K562 (cell line): Measurements from ENCODE around the gene FAM117A. TPM values are rescaled to one million over a fixed set of nuclear protein-coding genes. Genes with fewer than 3 reads are reported as not detected.
A peak's percentile ranks its signal among the peaks of the same experiment; 100 is the strongest.

Experiments
- ARHGAP35 ChIP-seq: fragments of 450-650 bp; IDR thresholded peaks from 2 replicates; pipeline ENCODE4 v1.6.1; 2018; ENCODE audit not compliant: partially characterized antibody
- ARID1B ChIP-seq: fragments of 450-650 bp; IDR thresholded peaks from 2 replicates; pipeline ENCODE4 v1.6.1; 2016; ENCODE audit warnings: antibody characterized with exemption, mild to moderate bottlenecking, inconsistent platforms
- ATF1 ChIP-seq, 2 experiments: fragments of 450-650 bp in 1 of 2; IDR thresholded peaks; 2 replicates each; pipeline ENCODE4 v1.6.1; 2016; ENCODE audit warnings: missing compliant biosample characterization in 1 of 2, missing genetic modification characterization in 1 of 2
- CHCHD3 ChIP-seq: fragments of 250-450 bp; sonication (Bioruptor Pico); IDR thresholded peaks from 2 replicates; pipeline ENCODE4 v2.1.2; 2022; ENCODE audit warnings: mild to moderate bottlenecking
- CREB3L1 ChIP-seq: fragments of 450-650 bp; IDR thresholded peaks from 2 replicates; pipeline ENCODE4 v1.6.1; 2014; ENCODE audit warnings: low read depth, mild to moderate bottlenecking, moderate library complexity, borderline replicate concordance
- FIP1L1 ChIP-seq: fragments of 200-400 bp; formaldehyde crosslinking; IDR thresholded peaks from 2 replicates; pipeline ENCODE4 v1.6.1; 2018; ENCODE audit warnings: mild to moderate bottlenecking, low read depth, low read length; ENCODE audit not compliant: poor library complexity, severe bottlenecking
- FOXJ3 ChIP-seq: sonication (generic); formaldehyde crosslinking; IDR thresholded peaks from 2 replicates; pipeline ENCODE4 v1.4.0; 2020; ENCODE audit warnings: mild to moderate bottlenecking, missing genetic modification reagents
- GATAD2B ChIP-seq: fragments of 450-650 bp; IDR thresholded peaks from 2 replicates; pipeline ENCODE4 v1.6.1; 2017; ENCODE audit warnings: mild to moderate bottlenecking, borderline replicate concordance
- GTF2B ChIP-seq: IDR thresholded peaks from 2 replicates; pipeline ENCODE4 v1.6.1; 2011; ENCODE audit not compliant: insufficient read length; ENCODE audit errors: extremely low read depth
- HMBOX1 ChIP-seq: sonication (generic); IDR thresholded peaks from 2 replicates; pipeline ENCODE4 v1.6.1; 2016
- MAFK ChIP-seq: IDR thresholded peaks from 2 replicates; pipeline ENCODE4 v1.6.1; 2011; ENCODE audit warnings: low read length, improper control_type of control experiment
- MCM7 ChIP-seq, 2 experiments: fragments of 450-650 bp; IDR thresholded peaks; 2 replicates each; pipeline ENCODE4 v1.6.1; 2016 to 2018
- MIER1 ChIP-seq: fragments of 450-650 bp; IDR thresholded peaks from 2 replicates; pipeline ENCODE4 v1.6.1; 2016; ENCODE audit warnings: antibody characterized with exemption, mild to moderate bottlenecking, low read depth
- NCOR1 ChIP-seq: fragments of 450-650 bp; IDR thresholded peaks from 2 replicates; pipeline ENCODE4 v1.6.1; 2016; ENCODE audit warnings: mild to moderate bottlenecking, moderate library complexity
- POLR3G ChIP-seq: IDR thresholded peaks from 2 replicates; pipeline ENCODE4 v1.6.1; 2011; ENCODE audit not compliant: insufficient read length, insufficient replicate concordance; ENCODE audit errors: extremely low read depth
- RFX7 ChIP-seq: fragments of 250-450 bp; sonication (Bioruptor Pico); IDR thresholded peaks from 2 replicates; pipeline ENCODE4 v1.5.1; 2021; ENCODE audit warnings: mild to moderate bottlenecking
- RUNX1 ChIP-seq: sonication (generic); IDR thresholded peaks from 2 replicates; pipeline ENCODE4 v1.6.1; 2016; ENCODE audit warnings: antibody characterized with exemption, low read depth
- SMARCA5 ChIP-seq: fragments of 450-650 bp; IDR thresholded peaks from 2 replicates; pipeline ENCODE4 v1.6.1; 2016
- TAF1 ChIP-seq: IDR thresholded peaks from 2 replicates; pipeline ENCODE4 v1.6.1; 2011; ENCODE audit warnings: mild to moderate bottlenecking, low read length, moderate library complexity; ENCODE audit not compliant: insufficient read depth, control insufficient read depth, severe bottlenecking; ENCODE audit errors: extremely low read depth
- TCF3 ChIP-seq: sonication (generic); formaldehyde crosslinking; IDR thresholded peaks from 2 replicates; pipeline ENCODE4 v1.4.0; 2020; ENCODE audit warnings: mild to moderate bottlenecking, missing genetic modification reagents
- ZBTB33 ChIP-seq: sonication (generic); formaldehyde crosslinking; IDR thresholded peaks from 2 replicates; pipeline ENCODE4 v1.8.1; 2023; ENCODE audit warnings: mild to moderate bottlenecking, missing genetic modification reagents
- ZEB2 ChIP-seq: fragments of 450-650 bp; IDR thresholded peaks from 2 replicates; pipeline ENCODE4 v1.6.1; 2016
- ZFX ChIP-seq: sonication (generic); formaldehyde crosslinking; IDR thresholded peaks from 2 replicates; pipeline ENCODE4 v1.8.0; 2022; ENCODE audit warnings: mild to moderate bottlenecking, missing genetic modification reagents, moderate library complexity
- ZNF165 ChIP-seq: fragments of 250-450 bp; sonication (Bioruptor Pico); IDR thresholded peaks from 2 replicates; pipeline ENCODE4 v1.4.0; 2020; ENCODE audit warnings: borderline replicate concordance
- ZNF436 ChIP-seq: fragments of 250-450, 450-650 bp; sonication (Bioruptor Pico); formaldehyde crosslinking; IDR thresholded peaks from 2 replicates; pipeline ENCODE4 v1.7.0; 2020; ENCODE audit warnings: mild to moderate bottlenecking
- ZNF717 ChIP-seq: fragments of 250-450 bp; sonication (Bioruptor Pico); IDR thresholded peaks from 2 replicates; pipeline ENCODE4 v1.5.0; 2021
- ZNF76 ChIP-seq: fragments of 250-450 bp; sonication (Bioruptor Pico); IDR thresholded peaks from 2 replicates; pipeline ENCODE4 v1.4.0; 2020; ENCODE audit warnings: mild to moderate bottlenecking, moderate library complexity, borderline replicate concordance
- polyA plus RNA-seq, 8 experiments: library from polyadenylated mRNA; depleted of rRNA in 4 of 8; stranded (reverse) in 5 of 8; unstranded in 3 of 8; fragments of >200 nt; fragmentation: Nextera tagmentation in 2 of 8; fragmentation: Illumina TruSeq in 1 of 8; extraction: Ambion mirVana in 2 of 8; extraction: Trizol in 1 of 8; gene quantifications; 2 replicates each; pipeline versions ENCODE4 v1.2.1 to v1.2.3, GENCODE V29; 2011 to 2014; ENCODE audit warnings: inconsistent platforms in 1 of 8, missing spikeins in 1 of 8
- total RNA-seq, 7 experiments: library from RNA; depleted of rRNA in 6 of 7; stranded (reverse); fragments of >200 nt in 6 of 7; fragmentation: Illumina TruSeq in 2 of 7; extraction: Trizol in 2 of 7; gene quantifications; 2 replicates each; pipeline versions ENCODE4 v1.2.1 to v1.2.3, GENCODE V29; 2011 to 2021; ENCODE audit warnings: low replicate concordance in 1 of 7

FAM117A gene
- total and polyA plus RNA-seq, 9 of the 15 experiments (the other 6 are each of a cell fraction or from before 2014, with no cell fraction given): 3.1 to 79.7 (median 36.6) TPM

GRCh38 chr17:49760932-49761558 lies 2.9 kb downstream of the FAM117A start (continued):
- no peak for TF ChIP-seq POLR3G
- no peak for TF ChIP-seq MAFK
- TF ChIP-seq ARID1B: peak; percentile 91
- 0 out of 2 replicates have a peak, but pooled peaks have one; percentile 31 for TF ChIP-seq ZEB2
- no peak for TF ChIP-seq ZNF76 (CRISPR knock-in tag)
- no peak for TF ChIP-seq RFX7 (CRISPR knock-in tag)
- no peak for TF ChIP-seq ZBTB33 (CRISPR knock-in tag)
- no peak for TF ChIP-seq MCM7 (IDR thresholded peaks at IDR 0.05)
- no peak for TF ChIP-seq ARHGAP35
- no peak for TF ChIP-seq FIP1L1
- no peak for TF ChIP-seq FOXJ3 (CRISPR knock-in tag)
- TF ChIP-seq TAF1: no peak
- TF ChIP-seq CREB3L1: no peak
- no peak for TF ChIP-seq SMARCA5
- peak; percentile 89 for TF ChIP-seq TCF3 (CRISPR knock-in tag)
- no peak for TF ChIP-seq GTF2B
- TF ChIP-seq MIER1: no peak
- TF ChIP-seq ZNF165: no peak
- no peak for TF ChIP-seq CHCHD3
- no peak for TF ChIP-seq GATAD2B
- TF ChIP-seq ZNF717 (CRISPR knock-in tag): no peak
- TF ChIP-seq ZFX (CRISPR knock-in tag): no peak
- TF ChIP-seq RUNX1: no peak
- TF ChIP-seq NCOR1: peak; percentile 79
- TF ChIP-seq ZNF436: no peak
- no peak for TF ChIP-seq ATF1 (CRISPR knock-in tag; IDR thresholded peaks at IDR 0.05)
- TF ChIP-seq ATF1 (tag; IDR thresholded peaks at IDR 0.05): no peak
- peak; percentile 40; the same call in 1 of the 2 replicates for TF ChIP-seq HMBOX1
